PC-3 (cell line): Measurements from ENCODE around the gene SH3TC1. TPM values are rescaled to one million over a fixed set of nuclear protein-coding genes. Genes with fewer than 3 reads are reported as not detected.
A peak's percentile ranks its signal among the peaks of the same experiment; 100 is the strongest.

Source experiments
- ATAC-seq: fragments of 200-7000 bp; cut with Tn5 transposase; 2 replicates; pipeline ENCODE4 v1.9.1; 2020; ENCODE audit warnings: mild to moderate bottlenecking, moderate library complexity
- BruUV-seq: library from RNA; stranded (reverse); fragments of 400-500 nt; replicated peaks from 2 replicates; lab custom pipeline; 2021; lab: Mats Ljungman, UMichigan
- CTCF ChIA-PET: fragments of 300-600 bp; sonication (Branson Sonifier 250); formaldehyde crosslinking; loops from one replicate; lab custom pipeline; 2022; ENCODE audit warnings: antibody characterized with exemption; lab: Charles Lee
- POLR2A ChIA-PET: fragments of 300-600 bp; sonication (Branson Sonifier 250); formaldehyde crosslinking; loops from one replicate; lab custom pipeline; 2022; ENCODE audit warnings: antibody characterized with exemption; ENCODE audit not compliant: unreplicated experiment; lab: Charles Lee
- DNase-seq: peaks from one replicate; pipeline ENCODE4 v3.0.0-alpha.2; 2015
- H2AFZ ChIP-seq: fragments of 300-600 bp; sonication (generic); 2 replicates; pipeline ENCODE4 v1.6.0; 2016; ENCODE audit warnings: antibody characterized with exemption, low read length
- H3F3A ChIP-seq: fragments of 300-600 bp; sonication (generic); one replicate; pipeline ENCODE4 v1.6.0; 2017; ENCODE audit warnings: antibody characterized with exemption, low read length, control low read depth, mild to moderate bottlenecking; ENCODE audit not compliant: unreplicated experiment
- H3K27ac ChIP-seq: fragments of 300-600 bp; sonication (generic); 2 replicates; pipeline ENCODE4 v1.5.1; 2016; ENCODE audit warnings: mild to moderate bottlenecking, low read length
- H3K27me3 ChIP-seq: fragments of 300-600 bp; sonication (generic); 2 replicates; pipeline ENCODE4 v1.6.1; 2016; ENCODE audit warnings: low read length, mixed read lengths
- H3K36me3 ChIP-seq: fragments of 300-600 bp; sonication (generic); 2 replicates; pipeline ENCODE4 v1.6.1; 2016; ENCODE audit warnings: low read depth, mixed run types, low read length, mixed read lengths
- H3K4me1 ChIP-seq: fragments of 300-600 bp; sonication (generic); 2 replicates; pipeline ENCODE4 v1.5.1; 2016; ENCODE audit warnings: low read length; ENCODE audit not compliant: insufficient read depth
- H3K4me2 ChIP-seq: fragments of 300-600 bp; sonication (generic); 2 replicates; pipeline ENCODE4 v1.6.0; 2016; ENCODE audit warnings: low read length
- H3K4me3 ChIP-seq: fragments of 300-600 bp; sonication (generic); 2 replicates; pipeline ENCODE4 v1.5.1; 2016; ENCODE audit warnings: mild to moderate bottlenecking, low read length, mixed read lengths
- H3K79me2 ChIP-seq: fragments of 300-600 bp; sonication (generic); 2 replicates; pipeline ENCODE4 v1.6.1; 2017; ENCODE audit warnings: low read length, mixed read lengths
- H3K9ac ChIP-seq: fragments of 300-600 bp; sonication (generic); 2 replicates; pipeline ENCODE4 v1.6.0; 2016; ENCODE audit warnings: mild to moderate bottlenecking, low read length
- H3K9me2 ChIP-seq: fragments of 300-600 bp; sonication (generic); replicated peaks from 2 replicates; pipeline ENCODE4 v1.6.1; 2016; ENCODE audit warnings: mixed run types, low read length, mixed read lengths
- H3K9me3 ChIP-seq: fragments of 300-600 bp; sonication (generic); 2 replicates; pipeline ENCODE4 v1.6.1; 2016; ENCODE audit warnings: low read length, mixed read lengths
- H4K20me1 ChIP-seq: fragments of 300-600 bp; sonication (generic); 2 replicates; pipeline ENCODE4 v1.6.1; 2016; ENCODE audit warnings: low read length, mixed read lengths
- EZH2 ChIP-seq: fragments of 300-600 bp; sonication (generic); IDR thresholded peaks from one replicate; pipeline ENCODE4 v1.6.1; 2017; ENCODE audit warnings: antibody characterized with exemption, mild to moderate bottlenecking, low read length; ENCODE audit not compliant: unreplicated experiment
- EZH2phosphoT487 ChIP-seq: fragments of 300-600 bp; sonication (generic); IDR thresholded peaks from 2 replicates; pipeline ENCODE4 v1.6.1; 2018; ENCODE audit warnings: mild to moderate bottlenecking, antibody characterized with exemption, low read length, borderline replicate concordance
- intact Hi-C: fragments of 100-400 bp; cut with micrococcal nuclease; formaldehyde crosslinking; loops from 2 replicates; pipeline ENCODE4 v1.9.0; 2023
- total RNA-seq: library from RNA; depleted of rRNA; stranded (reverse); fragments of >200 nt; gene quantifications from 2 replicates; pipeline ENCODE4 v1.2.3, GENCODE V29; 2014
- TF ChIP-seq, protein P1 (sequence below): fragments of 300-600 bp; sonication (generic); conservative IDR thresholded peaks from 2 replicates; pipeline ENCODE4 v1.5.1; 2017; ENCODE audit warnings: antibody characterized with exemption, low read depth, mild to moderate bottlenecking, low read length

The SH3TC1 gene
- total RNA-seq, 1 experiment from 2014 or later, result 23.1 TPM

DNA sequence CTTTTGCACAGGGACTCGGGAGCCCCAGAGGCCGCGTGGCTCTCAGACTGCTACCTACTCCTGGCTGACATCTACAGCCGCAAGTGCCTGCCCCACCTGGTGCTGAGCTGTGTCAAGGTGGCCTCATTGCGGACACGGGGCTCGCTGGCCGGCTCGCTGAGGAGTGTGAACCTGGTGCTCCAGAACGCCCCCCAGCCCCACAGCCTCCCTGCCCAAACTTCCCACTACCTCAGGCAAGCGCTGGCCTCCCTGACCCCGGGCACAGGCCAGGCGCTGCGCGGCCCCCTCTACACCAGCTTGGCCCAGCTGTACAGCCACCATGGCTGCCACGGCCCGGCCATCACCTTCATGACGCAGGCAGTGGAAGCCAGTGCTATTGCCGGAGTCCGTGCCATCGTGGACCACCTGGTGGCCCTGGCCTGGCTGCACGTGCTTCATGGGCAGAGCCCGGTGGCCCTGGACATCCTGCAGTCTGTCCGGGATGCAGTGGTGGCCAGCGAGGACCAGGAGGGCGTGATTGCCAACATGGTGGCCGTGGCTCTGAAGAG, 28.8 kb downstream of the SH3TC1 start:
- DNase-seq (no peak), ATAC-seq (no peak)
- Histone ChIP-seq H3K36me3 (no peaks in the 10 kb centered on the region), H3K4me2 (no peak overlapping the region), H3K4me1 (peaks cover 13% of the 10 kb centered on the region), H3K9ac (peak overlapping the region; percentile 61), H4K20me1 (no peaks in the 10 kb centered on the region), H3K27me3 (no peaks in the 10 kb centered on the region), H3K27ac (peak overlapping the region; percentile 64), H3K9me2 (no peaks in the 10 kb centered on the region), H3F3A (no peaks in the 10 kb centered on the region), H2AFZ (no peak overlapping the region), H3K4me3 (no peak overlapping the region), H3K9me3 (no peaks in the 10 kb centered on the region), H3K79me2 (no peaks in the 10 kb centered on the region)
- intact Hi-C loops, result no loop called here
- TF ChIP-seq EZH2 (no peak), EZH2phosphoT487 (no peak)
- TF ChIP-seq, protein P1, sequence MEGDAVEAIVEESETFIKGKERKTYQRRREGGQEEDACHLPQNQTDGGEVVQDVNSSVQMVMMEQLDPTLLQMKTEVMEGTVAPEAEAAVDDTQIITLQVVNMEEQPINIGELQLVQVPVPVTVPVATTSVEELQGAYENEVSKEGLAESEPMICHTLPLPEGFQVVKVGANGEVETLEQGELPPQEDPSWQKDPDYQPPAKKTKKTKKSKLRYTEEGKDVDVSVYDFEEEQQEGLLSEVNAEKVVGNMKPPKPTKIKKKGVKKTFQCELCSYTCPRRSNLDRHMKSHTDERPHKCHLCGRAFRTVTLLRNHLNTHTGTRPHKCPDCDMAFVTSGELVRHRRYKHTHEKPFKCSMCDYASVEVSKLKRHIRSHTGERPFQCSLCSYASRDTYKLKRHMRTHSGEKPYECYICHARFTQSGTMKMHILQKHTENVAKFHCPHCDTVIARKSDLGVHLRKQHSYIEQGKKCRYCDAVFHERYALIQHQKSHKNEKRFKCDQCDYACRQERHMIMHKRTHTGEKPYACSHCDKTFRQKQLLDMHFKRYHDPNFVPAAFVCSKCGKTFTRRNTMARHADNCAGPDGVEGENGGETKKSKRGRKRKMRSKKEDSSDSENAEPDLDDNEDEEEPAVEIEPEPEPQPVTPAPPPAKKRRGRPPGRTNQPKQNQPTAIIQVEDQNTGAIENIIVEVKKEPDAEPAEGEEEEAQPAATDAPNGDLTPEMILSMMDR, result no peak
- BruUV-seq, result no TSS peak
- ChIA-PET CTCF (no interaction called here), POLR2A (no interaction called here)

DNA sequence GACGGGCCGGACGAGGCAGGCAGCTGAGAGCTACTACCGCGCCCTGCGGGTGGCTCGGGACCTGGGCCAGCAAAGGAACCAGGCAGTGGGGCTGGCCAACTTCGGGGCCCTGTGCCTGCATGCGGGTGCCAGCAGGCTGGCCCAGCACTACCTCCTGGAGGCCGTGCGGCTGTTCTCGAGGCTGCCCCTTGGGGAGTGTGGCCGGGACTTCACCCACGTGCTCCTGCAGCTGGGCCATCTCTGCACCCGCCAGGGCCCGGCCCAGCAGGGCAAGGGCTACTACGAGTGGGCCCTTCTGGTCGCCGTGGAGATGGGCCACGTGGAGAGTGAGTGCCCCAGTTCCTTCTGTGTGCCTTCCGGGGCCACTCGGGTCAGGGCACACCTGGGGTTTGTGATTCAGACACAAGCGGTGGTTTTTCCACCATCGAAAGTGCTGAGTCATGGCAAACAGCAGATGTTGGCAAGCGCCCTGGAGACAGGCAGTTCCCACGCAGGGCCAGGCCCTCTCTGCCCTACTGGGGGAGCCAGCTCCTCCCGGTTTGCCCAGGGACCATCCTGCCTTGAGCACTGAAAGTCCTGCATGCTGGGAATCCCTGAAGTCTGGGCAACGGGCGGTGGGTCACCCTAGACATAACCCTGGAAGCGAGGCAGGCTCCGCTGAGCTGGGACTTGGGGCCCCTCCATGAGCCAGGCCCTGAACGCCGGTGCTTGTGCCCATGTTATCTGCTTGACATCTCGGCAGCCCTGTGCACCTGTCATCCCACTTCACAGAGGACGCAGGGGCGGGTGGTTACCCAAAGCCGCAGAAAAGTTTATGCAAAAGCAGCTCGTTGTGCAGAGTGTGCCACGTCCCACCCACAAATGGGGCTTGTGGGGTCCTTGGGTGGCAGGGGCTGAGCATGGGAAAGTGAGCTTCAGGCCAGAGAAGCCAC, 29.5 kb downstream of the SH3TC1 start:
- H3K36me3 ChIP-seq, result no peaks in the 10 kb centered on the region

More for the DNA sequence above, 29.5 kb downstream of the SH3TC1 start:
- Histone ChIP-seq H3K4me1 (peaks cover 13% of the 10 kb centered on the region), H3K9me3 (no peaks in the 10 kb centered on the region), H3K4me3 (no peak overlapping the region), H2AFZ (no peak overlapping the region), H3K4me2 (no peak overlapping the region), H3K27me3 (no peaks in the 10 kb centered on the region), H3K9me2 (no peaks in the 10 kb centered on the region), H3K79me2 (no peaks in the 10 kb centered on the region), H3K9ac (peak overlapping the region; percentile 61), H3K27ac (peak overlapping the region; percentile 64), H4K20me1 (no peaks in the 10 kb centered on the region), H3F3A (no peaks in the 10 kb centered on the region)
- ChIA-PET POLR2A (no interaction called here), CTCF (no interaction called here)
- peak; percentile 71 for DNase-seq
- ATAC-seq, result peak; percentile 72
- no TSS peak for BruUV-seq
- intact Hi-C loops, result no loop called here
- TF ChIP-seq EZH2phosphoT487 (no peak), EZH2 (no peak)
- TF ChIP-seq, protein P1, result no peak
